ENCODE data around the gene BCAS2.

BCAS2 gene

GRCh38 chr1:114558544-114558943, 22.9 kb downstream of the BCAS2 start:
- peak; percentile 15 for DNase-seq (ENCODE audit: low spot score)

GRCh38 chr1:114554577-114554976, 26.8 kb downstream of the BCAS2 start:
- DNase-seq (ENCODE audit: low spot score): no peak

DNA sequence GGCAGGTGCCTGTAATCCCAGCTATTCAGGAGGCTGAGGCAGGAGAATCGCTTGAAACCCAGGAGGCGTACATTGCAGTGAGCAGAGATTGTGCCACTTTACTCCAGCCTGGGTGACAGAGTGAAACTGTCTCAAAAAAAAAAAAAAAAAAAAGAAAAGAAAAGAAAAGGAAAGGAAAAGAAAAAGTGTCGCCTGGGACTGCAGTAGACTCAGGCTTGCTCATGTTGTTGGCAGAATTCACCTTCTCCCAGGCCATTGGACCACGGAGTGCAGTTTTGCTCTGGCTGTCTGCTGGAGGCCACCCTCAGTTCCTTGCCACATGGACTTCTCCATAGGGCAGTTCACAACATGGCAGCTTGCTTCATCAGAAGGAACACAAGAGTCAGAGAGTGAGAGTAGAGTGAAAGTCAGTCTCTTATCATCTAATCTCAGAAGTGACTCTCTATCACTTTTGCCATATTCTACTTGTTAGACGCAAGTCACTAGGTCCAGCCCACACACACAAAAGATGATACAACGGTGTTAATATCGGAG, 29.2 kb downstream of the BCAS2 start:
- DNase-seq (ENCODE audit: low spot score): no peak

GRCh38 chr1:114551400-114551799, 30.0 kb downstream of the BCAS2 start:
- DNase-seq (ENCODE audit: low spot score): no peak

DNA sequence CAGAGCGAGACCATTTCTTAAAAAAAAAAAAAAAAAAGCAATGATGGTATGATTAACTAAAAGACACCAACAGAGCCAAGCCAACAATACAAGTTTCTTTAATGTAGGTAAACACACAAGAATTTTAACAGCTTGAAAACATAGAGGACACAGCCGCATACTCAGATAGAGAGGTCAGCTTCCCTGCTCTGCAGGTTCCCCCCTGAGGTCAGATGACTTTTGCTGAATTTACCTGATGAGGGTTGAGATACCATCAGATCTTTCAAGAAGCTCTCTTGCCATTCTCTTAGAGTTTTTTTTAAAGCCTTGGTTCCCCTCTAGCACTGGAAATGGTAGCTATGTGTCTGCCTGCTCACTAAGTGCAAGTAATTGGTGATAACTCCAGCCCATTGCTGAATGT, 31.1 kb downstream of the BCAS2 start:
- DNase-seq (ENCODE audit: low spot score): no peak

DNA sequence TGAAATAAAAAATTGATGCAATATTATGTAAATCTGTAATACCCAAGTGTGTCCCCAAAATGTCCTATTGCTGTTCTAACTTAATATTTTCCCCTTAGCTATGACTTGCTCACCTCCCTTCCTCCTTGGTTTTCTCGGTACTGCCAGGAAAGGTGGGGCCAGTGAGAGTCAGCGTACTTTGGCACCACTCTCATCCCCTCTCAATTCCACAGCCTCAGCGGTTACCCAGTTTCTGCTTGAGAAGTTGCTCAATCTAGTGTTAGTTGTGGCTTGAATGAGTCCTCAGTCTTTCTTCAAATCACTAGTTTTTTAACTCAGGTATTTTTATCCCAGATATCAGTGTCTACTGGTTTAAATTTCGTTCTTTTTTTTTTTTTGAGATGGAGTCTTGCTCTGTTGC, 32.3 kb downstream of the BCAS2 start:
- DNase-seq (ENCODE audit: low spot score): no peak

DNA sequence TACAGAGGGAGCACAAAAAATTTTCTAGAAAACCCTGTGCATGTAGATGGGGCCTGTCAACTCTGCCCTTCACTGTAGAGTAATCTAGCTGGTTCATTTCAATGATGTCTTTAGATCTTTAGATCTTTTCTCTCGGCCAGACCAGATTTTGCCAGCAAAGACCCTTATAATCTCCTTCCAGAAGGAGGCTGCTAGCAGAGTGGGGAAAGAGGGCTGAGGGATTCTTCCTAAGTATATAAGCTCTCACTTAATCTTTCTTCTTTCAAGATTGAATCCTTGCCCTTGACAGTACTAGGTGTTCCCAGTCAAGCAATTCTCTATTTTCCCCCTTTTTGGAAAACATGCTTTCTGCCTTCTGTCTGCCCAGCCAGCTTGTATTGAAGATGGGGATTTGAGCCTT, 34.3 kb downstream of the BCAS2 start:
- no peak for DNase-seq (ENCODE audit: low spot score)

GRCh38 chr1:114545796-114546195, 35.6 kb downstream of the BCAS2 start:
- DNase-seq (ENCODE audit: low spot score): no peak

- no peak for DNase-seq (ENCODE audit: low spot score)
These were observed 36.1 kb downstream of the BCAS2 start for GRCh38 chr1:114545315-114545714.

DNA sequence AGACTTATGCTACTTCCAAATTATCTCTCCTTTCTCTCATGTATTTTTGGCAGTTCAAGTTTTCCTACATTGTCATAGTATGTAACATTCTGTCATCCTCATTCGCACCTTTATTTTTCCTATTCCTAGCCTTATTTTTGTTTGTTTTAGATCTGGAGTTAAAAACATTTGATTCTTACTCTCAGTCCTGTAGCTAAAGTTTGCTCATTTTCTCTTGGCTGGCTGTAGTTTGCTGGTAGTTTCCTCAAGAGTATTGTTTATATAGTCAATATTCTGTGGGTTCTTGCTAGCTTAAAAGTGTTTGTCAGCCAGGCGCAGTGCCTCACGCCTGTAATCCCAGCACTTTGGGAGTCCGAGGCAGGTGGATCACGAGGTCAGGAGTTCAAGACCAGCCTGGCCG, 40.6 kb downstream of the BCAS2 start:
- DNase-seq (ENCODE audit: low spot score): no peak

DNA sequence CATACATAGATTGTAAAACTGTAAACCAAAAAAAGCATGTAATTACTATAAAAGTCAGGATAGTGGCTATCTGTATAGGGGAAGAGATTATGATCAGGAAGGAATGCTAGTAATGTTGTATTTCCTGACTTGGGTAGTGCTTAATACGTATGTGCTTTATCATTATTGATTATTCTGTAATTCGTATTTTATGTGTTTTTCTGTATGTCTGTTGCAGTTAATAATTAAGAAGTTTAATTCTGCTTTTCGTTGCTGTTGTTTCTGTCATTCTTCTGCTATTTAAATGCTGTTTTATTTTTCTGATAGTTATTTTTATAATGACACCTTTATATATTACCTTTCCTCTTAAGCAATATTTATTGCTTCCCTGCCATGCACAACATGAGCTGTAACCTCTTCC, 41.1 kb downstream of the BCAS2 start:
- DNase-seq (ENCODE audit: low spot score): no peak

- DNase-seq (ENCODE audit: low spot score): no peak
These were observed 45.4 kb downstream of the BCAS2 start for GRCh38 chr1:114536043-114536442.

GRCh38 chr1:114535401-114535800, 46.0 kb downstream of the BCAS2 start:
- no peak for DNase-seq (ENCODE audit: low spot score)

GRCh38 chr1:114531094-114531493, 50.3 kb downstream of the BCAS2 start:
- DNase-seq (ENCODE audit: low spot score): no peak

DNA sequence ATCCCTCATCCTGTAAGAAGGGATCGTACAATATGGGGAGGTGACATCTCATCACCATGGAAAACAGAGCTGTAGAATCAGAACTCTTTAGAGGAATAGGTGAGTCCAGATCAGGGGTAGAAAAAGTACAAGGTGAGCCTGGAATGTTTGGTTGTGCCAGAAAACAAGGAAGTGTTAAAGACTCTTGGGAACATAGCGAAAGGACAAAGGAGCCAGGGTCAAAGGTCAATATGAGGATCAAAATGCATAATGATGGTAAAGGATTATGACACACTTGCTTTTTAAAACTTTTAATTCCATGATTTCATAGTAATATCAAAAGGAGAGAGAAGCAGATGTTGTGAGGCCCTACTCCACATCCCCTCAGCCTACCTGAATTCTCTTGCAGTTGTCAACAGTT, 51.2 kb downstream of the BCAS2 start:
- DNase-seq (ENCODE audit: low spot score): no peak

GRCh38 chr1:114524944-114525343, 56.5 kb downstream of the BCAS2 start:
- no peak for DNase-seq (ENCODE audit: low spot score)

DNA sequence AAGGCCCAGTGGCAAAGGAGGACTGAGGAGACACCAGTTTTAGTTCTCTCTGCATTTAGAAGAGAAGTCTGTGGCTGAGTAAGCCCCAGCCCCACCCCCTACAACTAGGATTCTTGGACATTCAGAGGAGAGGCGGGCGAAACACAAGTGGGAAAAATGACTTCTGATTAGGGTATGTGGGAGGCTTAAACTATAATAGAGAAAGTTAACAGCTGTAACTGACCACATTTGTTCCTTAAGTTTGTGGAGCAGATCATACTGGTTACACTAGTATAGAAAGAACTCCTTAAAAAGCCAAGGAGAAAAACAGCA, 59.2 kb downstream of the BCAS2 start:
- DNase-seq (ENCODE audit: low spot score): no peak

DNA sequence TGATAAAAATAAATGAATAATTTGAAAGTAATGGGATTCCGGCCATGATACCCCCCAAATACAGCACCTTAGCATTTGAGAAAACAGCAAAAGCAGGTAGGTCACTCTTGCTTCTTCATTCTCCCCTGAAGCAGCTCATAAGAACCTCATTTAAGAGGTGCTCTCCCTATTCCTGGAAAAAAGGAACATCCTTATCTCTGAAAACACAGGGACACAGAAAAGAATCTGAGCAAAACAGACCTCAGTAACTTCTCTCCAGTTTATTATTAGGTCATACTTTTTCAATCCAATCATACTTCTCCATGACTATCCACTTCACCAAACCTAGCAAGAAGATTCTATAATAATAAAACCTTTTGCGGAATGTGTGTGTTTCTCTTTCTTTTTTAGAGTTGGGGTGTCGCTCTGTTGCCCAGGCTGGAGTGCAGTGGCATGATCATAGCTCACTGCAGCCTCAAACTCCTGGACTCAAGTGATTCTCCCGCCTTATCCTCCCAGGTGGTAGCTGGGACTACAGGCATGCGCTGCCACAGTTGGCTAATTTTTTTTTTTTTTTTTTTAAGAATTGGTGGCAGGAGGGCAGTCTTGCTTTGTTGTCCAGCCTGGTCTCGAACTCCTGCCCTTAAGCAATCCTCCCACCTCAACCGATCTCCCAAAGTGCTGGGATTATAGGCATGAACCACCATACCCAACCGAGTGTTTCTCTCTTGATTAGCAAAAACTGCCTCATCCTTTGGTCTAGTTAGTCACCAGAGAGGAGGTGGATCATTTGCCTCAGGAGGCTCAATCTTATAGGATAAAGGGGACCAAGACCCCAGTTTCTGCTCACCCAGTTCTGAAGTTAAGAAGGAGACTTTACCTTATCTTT, 59.8 kb downstream of the BCAS2 start:
- no peak for DNase-seq (ENCODE audit: low spot score)

All from HuH-7 (cell line).